WTC11 (cell line): ENCODE results near the gene C3orf18. TPM values are rescaled to one million over a fixed set of nuclear protein-coding genes. Genes with fewer than 3 reads are reported as not detected.

Source experiments
- ATAC-seq: fragments of 200-7000 bp; cut with Tn5 transposase; 2 replicates; pipeline ENCODE4 v1.10.0; 2021; ENCODE audit warnings: mild to moderate bottlenecking, moderate library complexity
- CTCF ChIA-PET: fragments of 300-600 bp; sonication (Branson Sonifier 250); formaldehyde crosslinking; loops from one replicate; lab custom pipeline; 2021; ENCODE audit warnings: antibody characterized with exemption; lab: Charles Lee
- POLR2A ChIA-PET: fragments of 350-600 bp; sonication (Branson Sonifier 250); formaldehyde crosslinking; loops from one replicate; lab custom pipeline; 2021; ENCODE audit warnings: antibody characterized with exemption; lab: Charles Lee
- DNase-seq: peaks from one replicate; pipeline ENCODE4 v3.0.0; 2021; ENCODE audit warnings: low spot score
- H3K27ac Mint-ChIP-seq: 2 replicates; pipeline ENCODE4 v1.8.0; 2021; ENCODE audit warnings: mixed read lengths
- H3K27me3 Mint-ChIP-seq: 2 replicates; pipeline ENCODE4 v1.8.0; 2021; ENCODE audit warnings: low read depth, mild to moderate bottlenecking, moderate library complexity, mixed read lengths
- H3K36me3 Mint-ChIP-seq: 2 replicates; pipeline ENCODE4 v1.8.0; 2021; ENCODE audit warnings: mixed read lengths
- H3K4me1 Mint-ChIP-seq: 2 replicates; pipeline ENCODE4 v1.8.0; 2022; ENCODE audit warnings: mixed read lengths
- H3K4me3 Mint-ChIP-seq: 2 replicates; pipeline ENCODE4 v1.8.0; 2021; ENCODE audit warnings: mild to moderate bottlenecking, moderate library complexity, mixed read lengths
- H3K9me3 Mint-ChIP-seq: 2 replicates; pipeline ENCODE4 v1.8.0; 2021; ENCODE audit warnings: mixed read lengths
- ARID4B ChIP-seq: sonication (generic); formaldehyde crosslinking; IDR thresholded peaks from 2 replicates; pipeline ENCODE4 v1.8.0; 2023; ENCODE audit warnings: missing genetic modification reagents, mild to moderate bottlenecking, borderline replicate concordance
- ATF3 ChIP-seq: sonication (generic); formaldehyde crosslinking; conservative IDR thresholded peaks from 2 replicates; pipeline ENCODE4 v1.8.1; 2022; ENCODE audit warnings: mild to moderate bottlenecking, missing genetic modification reagents
- CREB1 ChIP-seq: sonication (generic); formaldehyde crosslinking; IDR thresholded peaks from 2 replicates; pipeline ENCODE4 v1.8.0; 2023; ENCODE audit warnings: mild to moderate bottlenecking, missing genetic modification reagents
- FOXK1 ChIP-seq: sonication (generic); formaldehyde crosslinking; IDR thresholded peaks from 2 replicates; pipeline ENCODE4 v1.8.0; 2022; ENCODE audit warnings: mild to moderate bottlenecking, moderate library complexity, missing genetic modification reagents
- FOXP4 ChIP-seq: sonication (generic); formaldehyde crosslinking; IDR thresholded peaks from 2 replicates; pipeline ENCODE4 v1.8.0; 2022; ENCODE audit warnings: mild to moderate bottlenecking, missing genetic modification reagents
- GABPB1 ChIP-seq: sonication (generic); formaldehyde crosslinking; IDR thresholded peaks from 2 replicates; pipeline ENCODE4 v1.8.1; 2023; ENCODE audit warnings: mild to moderate bottlenecking, missing genetic modification reagents
- JUN ChIP-seq: sonication (generic); formaldehyde crosslinking; IDR thresholded peaks from 2 replicates; pipeline ENCODE4 v1.8.0; 2023; ENCODE audit warnings: mild to moderate bottlenecking, missing genetic modification reagents
- PREB ChIP-seq: sonication (generic); formaldehyde crosslinking; IDR thresholded peaks from 2 replicates; pipeline ENCODE4 v1.8.1; 2022; ENCODE audit warnings: mild to moderate bottlenecking, missing genetic modification reagents, moderate library complexity, borderline replicate concordance
- TEAD1 ChIP-seq: sonication (generic); formaldehyde crosslinking; IDR thresholded peaks from 2 replicates; pipeline ENCODE4 v1.8.0; 2022; ENCODE audit warnings: mild to moderate bottlenecking, missing genetic modification reagents
- ZNF232 ChIP-seq: sonication (generic); formaldehyde crosslinking; IDR thresholded peaks from 2 replicates; pipeline ENCODE4 v1.8.0; 2022; ENCODE audit warnings: mild to moderate bottlenecking, missing genetic modification reagents
- ZNF396 ChIP-seq: fragments of 250-450 bp; sonication (Bioruptor Pico); IDR thresholded peaks from 2 replicates; pipeline ENCODE4 v1.8.0; 2021; ENCODE audit warnings: mild to moderate bottlenecking, moderate library complexity, borderline replicate concordance
- total RNA-seq: library from RNA; stranded (reverse); gene quantifications from 3 replicates; pipeline ENCODE4 v1.2.3, GENCODE V29; 2021
- TF ChIP-seq, protein P1 (sequence below): fragments of 250-450 bp; sonication (Bioruptor Pico); IDR thresholded peaks from 2 replicates; pipeline ENCODE4 v1.9.0; 2021; ENCODE audit warnings: mild to moderate bottlenecking, borderline replicate concordance
- TF ChIP-seq, protein P2 (sequence below): fragments of 250-450 bp; sonication (Bioruptor Pico); IDR thresholded peaks from 2 replicates; pipeline ENCODE4 v2.1.2; 2022; ENCODE audit warnings: mild to moderate bottlenecking, moderate library complexity

Gene C3orf18
- total RNA-seq, 1 experiment from 2014 or later: 12.1 TPM

GRCh38 chr3:50582083-50582482, 14.5 kb upstream of the C3orf18 start (continued):
- TF ChIP-seq, protein P1, sequence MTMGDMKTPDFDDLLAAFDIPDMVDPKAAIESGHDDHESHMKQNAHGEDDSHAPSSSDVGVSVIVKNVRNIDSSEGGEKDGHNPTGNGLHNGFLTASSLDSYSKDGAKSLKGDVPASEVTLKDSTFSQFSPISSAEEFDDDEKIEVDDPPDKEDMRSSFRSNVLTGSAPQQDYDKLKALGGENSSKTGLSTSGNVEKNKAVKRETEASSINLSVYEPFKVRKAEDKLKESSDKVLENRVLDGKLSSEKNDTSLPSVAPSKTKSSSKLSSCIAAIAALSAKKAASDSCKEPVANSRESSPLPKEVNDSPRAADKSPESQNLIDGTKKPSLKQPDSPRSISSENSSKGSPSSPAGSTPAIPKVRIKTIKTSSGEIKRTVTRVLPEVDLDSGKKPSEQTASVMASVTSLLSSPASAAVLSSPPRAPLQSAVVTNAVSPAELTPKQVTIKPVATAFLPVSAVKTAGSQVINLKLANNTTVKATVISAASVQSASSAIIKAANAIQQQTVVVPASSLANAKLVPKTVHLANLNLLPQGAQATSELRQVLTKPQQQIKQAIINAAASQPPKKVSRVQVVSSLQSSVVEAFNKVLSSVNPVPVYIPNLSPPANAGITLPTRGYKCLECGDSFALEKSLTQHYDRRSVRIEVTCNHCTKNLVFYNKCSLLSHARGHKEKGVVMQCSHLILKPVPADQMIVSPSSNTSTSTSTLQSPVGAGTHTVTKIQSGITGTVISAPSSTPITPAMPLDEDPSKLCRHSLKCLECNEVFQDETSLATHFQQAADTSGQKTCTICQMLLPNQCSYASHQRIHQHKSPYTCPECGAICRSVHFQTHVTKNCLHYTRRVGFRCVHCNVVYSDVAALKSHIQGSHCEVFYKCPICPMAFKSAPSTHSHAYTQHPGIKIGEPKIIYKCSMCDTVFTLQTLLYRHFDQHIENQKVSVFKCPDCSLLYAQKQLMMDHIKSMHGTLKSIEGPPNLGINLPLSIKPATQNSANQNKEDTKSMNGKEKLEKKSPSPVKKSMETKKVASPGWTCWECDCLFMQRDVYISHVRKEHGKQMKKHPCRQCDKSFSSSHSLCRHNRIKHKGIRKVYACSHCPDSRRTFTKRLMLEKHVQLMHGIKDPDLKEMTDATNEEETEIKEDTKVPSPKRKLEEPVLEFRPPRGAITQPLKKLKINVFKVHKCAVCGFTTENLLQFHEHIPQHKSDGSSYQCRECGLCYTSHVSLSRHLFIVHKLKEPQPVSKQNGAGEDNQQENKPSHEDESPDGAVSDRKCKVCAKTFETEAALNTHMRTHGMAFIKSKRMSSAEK (CRISPR knock-in tag): no peak
- TF ChIP-seq JUN (CRISPR knock-in tag) (no peak), PREB (no peak), ZNF232 (CRISPR knock-in tag) (no peak), FOXP4 (CRISPR knock-in tag) (no peak), TEAD1 (CRISPR knock-in tag) (no peak), ZNF396 (CRISPR knock-in tag) (no peak), ARID4B (CRISPR knock-in tag) (no peak), FOXK1 (CRISPR knock-in tag) (no peak), GABPB1 (CRISPR knock-in tag) (no peak)
- TF ChIP-seq, protein P2, sequence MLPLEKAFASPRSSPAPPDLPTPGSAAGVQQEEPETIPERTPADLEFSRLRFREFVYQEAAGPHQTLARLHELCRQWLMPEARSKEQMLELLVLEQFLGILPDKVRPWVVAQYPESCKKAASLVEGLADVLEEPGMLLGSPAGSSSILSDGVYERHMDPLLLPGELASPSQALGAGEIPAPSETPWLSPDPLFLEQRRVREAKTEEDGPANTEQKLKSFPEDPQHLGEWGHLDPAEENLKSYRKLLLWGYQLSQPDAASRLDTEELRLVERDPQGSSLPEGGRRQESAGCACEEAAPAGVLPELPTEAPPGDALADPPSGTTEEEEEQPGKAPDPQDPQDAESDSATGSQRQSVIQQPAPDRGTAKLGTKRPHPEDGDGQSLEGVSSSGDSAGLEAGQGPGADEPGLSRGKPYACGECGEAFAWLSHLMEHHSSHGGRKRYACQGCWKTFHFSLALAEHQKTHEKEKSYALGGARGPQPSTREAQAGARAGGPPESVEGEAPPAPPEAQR (CRISPR knock-in tag): no peak

- no peaks in the 10 kb centered on the region for H3K9me3 Mint-ChIP-seq
- TF ChIP-seq CREB1 (no peak), ATF3 (CRISPR knock-in tag) (no peak)
- no peaks in the 10 kb centered on the region for H3K27me3 Mint-ChIP-seq
- DNase-seq (no peak), ATAC-seq (no peak)
- POLR2A ChIA-PET: no interaction called here
- H3K4me1 Mint-ChIP-seq: no peaks in the 10 kb centered on the region
- no peak overlapping the region for H3K27ac Mint-ChIP-seq
- H3K36me3 Mint-ChIP-seq: no peaks in the 10 kb centered on the region
- CTCF ChIA-PET: interaction anchor here (1.1 to 2.4 kb wide), 5 partner anchors 9 to 35 kb away, joined by 3 to 9 read pairs (median 5); partner anchors contain the start of gene CISH
- no peak overlapping the region for H3K4me3 Mint-ChIP-seq
Measured at GRCh38 chr3:50581459-50581842, 13.9 kb upstream of the C3orf18 start.
